HG03558 (cell line): Measurements from ENCODE around the gene KLHL29.

Source experiments
- ATAC-seq: cut with Tn5 transposase; IDR thresholded peaks from one replicate; pipeline ENCODE4 v1.9.1; 2021; ENCODE audit warnings: moderate number of reproducible peaks; ENCODE audit not compliant: unreplicated experiment; ENCODE audit errors: extremely low read depth

Gene KLHL29

DNA sequence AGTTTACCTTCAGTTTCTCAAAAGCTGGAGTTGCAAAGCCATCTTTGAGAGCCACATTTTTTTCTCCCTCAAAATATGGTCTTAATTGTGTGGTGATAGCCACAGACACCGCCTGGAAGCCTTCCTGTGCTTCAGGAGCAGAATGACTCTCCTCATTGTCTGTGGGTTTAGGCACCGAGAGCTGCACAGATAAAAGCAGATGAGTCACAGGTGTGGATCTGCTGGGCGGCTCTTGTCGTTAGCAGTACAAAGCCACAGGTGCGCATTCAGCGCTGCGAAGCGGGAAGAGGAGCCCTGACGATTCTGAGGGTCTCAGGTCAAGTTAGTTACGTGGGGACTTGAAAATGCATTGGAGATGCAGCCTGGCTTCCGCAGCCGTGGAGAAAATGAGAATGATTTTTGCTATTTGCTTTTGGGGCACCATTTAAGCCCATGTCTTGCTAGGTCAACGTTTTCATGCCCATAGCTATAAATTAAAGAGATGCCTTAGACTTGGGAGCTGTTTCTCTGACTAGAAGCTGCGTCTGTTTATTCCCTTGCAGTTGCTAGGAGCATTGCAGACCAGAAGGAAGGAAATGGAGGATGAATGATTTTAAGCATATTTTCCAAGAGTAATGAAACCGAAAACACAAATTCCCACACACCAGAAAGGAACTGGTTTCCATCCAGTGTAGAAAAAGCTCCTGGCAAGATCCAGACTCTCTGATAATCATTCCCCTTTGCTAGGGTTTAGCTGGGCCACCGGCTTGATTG is 51.5 kb downstream of the KLHL29 start:
- no peak for ATAC-seq

DNA sequence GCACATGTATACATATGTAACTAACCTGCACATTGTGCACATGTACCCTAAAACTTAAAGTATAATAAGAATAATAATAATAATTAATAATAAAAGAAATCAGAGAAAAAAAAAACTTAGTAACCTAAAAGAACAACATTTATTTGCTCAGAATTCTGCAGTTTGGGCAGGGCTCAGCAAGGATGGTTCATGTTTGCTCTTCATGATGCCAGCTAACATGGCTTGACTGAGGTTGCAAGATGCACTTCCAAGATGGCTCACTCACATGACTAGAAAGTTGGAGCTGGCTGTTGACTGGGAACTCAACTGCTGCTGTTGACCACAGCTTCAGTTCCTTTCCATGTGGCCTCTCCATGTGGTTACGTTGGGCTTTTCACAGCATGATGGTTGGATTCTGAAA is 56.4 kb downstream of the KLHL29 start:
- ATAC-seq = no peak

GRCh38 chr2:23445450-23445868 is 60.5 kb downstream of the KLHL29 start:
- ATAC-seq = peak; percentile 37

- ATAC-seq = no peak
Measured at GRCh38 chr2:23446916-23447315, 61.9 kb downstream of the KLHL29 start.

- ATAC-seq = no peak
Measured at GRCh38 chr2:23447405-23447804, 62.4 kb downstream of the KLHL29 start.

- no peak for ATAC-seq
Measured at GRCh38 chr2:23448906-23449305, 63.9 kb downstream of the KLHL29 start.

DNA sequence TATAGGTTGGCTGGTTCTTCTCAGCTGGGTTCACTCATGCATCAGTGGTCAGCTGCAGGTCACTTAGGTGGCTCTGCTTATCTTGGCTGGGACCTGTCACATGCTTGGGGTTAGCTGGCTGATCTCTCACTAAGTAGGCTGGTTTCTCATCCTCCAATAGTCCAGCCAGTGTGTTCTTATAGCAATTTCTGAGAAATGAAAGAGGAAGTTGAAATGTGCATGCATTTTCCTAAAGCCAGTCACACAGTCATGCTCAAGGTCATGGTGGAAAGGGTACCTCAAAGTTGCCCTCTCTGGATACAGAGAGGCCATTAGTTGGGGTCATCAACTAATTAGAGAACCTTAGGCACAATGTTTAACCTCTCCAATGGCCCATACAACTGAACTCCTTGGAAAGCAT is 64.4 kb downstream of the KLHL29 start:
- ATAC-seq = peak; percentile 75

DNA sequence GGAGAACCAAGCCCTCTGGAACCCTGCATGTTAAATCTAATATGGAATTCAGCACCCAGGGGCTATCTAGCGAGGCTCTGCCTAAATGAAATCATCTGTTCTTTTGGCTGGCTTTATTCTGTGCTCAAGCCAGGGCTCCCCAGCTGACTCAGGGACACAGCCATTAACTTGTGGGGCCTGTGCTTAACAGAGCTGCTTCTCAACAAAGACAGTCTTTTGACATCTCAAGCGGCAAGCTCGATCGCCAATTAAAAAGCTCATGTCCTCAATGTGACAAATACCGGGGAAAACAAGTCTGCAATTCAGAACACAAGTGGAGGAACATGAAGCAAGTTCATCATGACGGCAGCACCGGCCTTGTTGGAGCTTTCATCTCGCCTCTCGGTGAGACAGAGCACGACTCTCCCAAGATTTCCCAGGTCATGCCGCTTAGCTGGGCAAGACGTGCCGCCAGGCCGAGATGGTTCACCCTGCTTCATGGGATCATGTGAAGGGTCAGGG is 64.9 kb downstream of the KLHL29 start:
- no peak for ATAC-seq

- ATAC-seq = no peak
Measured at GRCh38 chr2:23452372-23452771, 67.4 kb downstream of the KLHL29 start.

DNA sequence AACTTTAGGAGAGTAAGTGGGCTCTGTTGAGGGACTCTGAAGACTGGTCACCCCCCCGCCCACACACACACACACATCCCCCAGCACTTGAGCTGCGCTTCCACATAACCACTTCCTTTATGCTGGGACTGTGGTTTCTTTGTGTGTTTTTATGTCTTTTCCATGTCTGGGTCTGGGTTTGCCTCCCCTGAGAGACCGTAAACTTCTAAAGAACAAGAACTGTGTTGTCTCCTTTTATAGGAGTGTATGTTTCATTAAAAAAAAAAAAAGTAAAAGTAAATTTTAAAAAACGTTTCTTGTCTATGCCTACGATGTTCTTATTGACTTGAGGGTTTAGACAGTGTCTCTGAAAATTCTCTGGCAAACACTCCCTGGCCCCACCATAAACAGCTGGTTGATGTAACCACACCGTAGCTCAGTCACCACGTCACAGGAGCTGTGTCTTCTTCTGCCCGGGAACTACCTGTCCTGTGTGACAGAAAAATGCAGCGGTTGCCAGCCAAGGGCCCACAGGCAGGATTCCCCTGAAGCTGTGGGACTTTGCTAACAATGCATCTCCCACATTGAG is 68.0 kb downstream of the KLHL29 start:
- no peak for ATAC-seq

GRCh38 chr2:23453432-23453831 is 68.5 kb downstream of the KLHL29 start:
- ATAC-seq = no peak

- ATAC-seq = no peak
Measured at GRCh38 chr2:23453836-23454460, 69.0 kb downstream of the KLHL29 start.

DNA sequence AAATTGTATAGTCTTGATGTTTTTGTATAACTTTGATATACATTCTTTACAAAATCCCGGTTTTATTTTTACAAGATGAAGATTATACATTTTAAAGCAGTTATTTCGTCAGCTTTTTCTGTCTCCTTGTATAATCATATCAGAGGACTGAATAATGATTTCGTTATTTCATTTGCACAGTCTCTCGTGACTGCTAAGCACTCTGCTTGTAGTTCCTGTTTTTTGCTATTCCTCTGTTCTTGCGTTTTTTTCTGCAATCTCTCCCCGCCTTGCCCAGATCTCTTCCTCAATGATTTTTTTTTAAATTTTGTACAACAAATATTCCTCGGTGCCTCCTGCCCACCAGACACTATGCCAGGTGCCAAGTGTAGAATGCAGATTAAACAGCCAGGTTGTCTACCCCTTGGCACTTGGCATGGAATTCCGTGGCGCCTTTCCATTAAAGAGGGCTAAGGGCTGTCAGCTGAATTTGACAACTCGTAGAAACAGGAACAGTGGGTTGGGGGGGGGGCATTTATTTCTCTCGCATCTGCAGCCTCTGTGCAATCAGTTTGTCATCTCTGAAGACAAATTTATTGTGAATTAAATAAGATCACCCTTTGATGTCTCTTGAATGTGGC is 69.6 kb downstream of the KLHL29 start:
- ATAC-seq = no peak

- no peak for ATAC-seq
Measured at GRCh38 chr2:23456396-23456795, 71.4 kb downstream of the KLHL29 start.

GRCh38 chr2:23456881-23457760 is 72.1 kb downstream of the KLHL29 start:
- ATAC-seq = no peak

GRCh38 chr2:23457990-23458682 is 73.2 kb downstream of the KLHL29 start:
- no peak for ATAC-seq

- no peak for ATAC-seq
Measured at GRCh38 chr2:23459032-23459431, 74.1 kb downstream of the KLHL29 start.

DNA sequence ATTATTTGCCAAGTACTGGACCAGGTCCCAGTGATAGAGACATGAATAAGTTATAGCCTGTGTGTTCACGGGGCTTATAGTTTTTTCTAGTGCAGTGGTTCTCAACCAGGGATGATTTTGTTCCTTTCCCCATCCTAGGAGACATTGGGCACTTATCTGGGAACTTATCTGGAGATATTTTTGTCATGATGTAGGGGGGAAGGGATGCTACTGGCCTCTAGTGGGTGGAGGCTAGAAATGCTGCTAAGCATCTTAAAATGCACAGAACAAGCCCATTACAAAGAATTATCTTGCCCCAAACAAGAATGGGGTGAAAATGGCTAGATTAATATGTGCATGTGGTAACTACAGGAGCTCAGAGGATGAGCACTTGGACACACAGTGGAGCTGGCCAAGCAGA is 75.2 kb downstream of the KLHL29 start:
- no peak for ATAC-seq

DNA sequence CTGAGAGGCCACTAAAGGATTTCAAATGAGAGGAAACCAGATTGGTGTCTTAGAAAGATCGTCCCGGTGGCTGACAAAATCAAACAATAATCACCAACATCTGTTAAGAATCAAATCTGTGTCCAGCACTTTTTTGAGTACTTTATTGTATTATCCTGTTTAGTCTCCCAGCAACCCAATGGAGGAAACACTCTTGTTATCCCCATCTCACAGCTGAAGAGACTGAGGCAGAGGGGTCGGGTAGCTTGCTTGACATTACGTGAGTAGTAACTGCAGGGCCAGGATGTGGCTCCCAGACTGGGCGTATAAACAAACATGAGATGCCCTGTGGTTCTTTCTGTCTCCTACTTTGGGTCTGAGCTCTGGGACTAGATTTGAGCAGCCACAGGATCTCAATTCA is 76.0 kb downstream of the KLHL29 start:
- ATAC-seq = no peak

DNA sequence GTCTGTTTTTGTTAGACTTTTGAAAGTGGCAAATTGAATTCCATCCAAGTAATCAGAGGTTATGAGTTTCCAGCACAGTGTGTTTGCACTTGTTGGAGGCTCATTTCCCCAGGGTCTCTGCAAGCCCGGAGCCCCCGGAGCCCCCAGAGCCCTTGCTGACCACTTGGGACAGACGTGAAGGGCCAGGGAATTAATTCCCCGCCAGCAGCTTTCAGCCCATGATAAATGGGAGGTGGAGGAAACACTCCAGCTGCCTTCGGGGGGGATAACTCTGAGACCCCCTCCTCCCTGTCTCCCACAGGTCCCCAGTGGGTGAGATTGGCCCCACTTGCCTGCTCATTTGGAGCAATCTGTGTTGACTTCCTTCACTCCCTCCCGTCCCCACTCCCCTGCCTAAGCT is 79.2 kb downstream of the KLHL29 start:
- no peak for ATAC-seq
